Keratinocyte (primary cell): ENCODE results near the gene TENM3. TPM values are rescaled to one million over a fixed set of nuclear protein-coding genes. Genes with fewer than 3 reads are reported as not detected.
"Not testable (repeated sequence)": the region's sequence is repeated elsewhere in the genome, so short reads cannot be mapped to it uniquely, and the experiment has no call there.

Experiments used
- DNase-seq: peaks from one replicate; pipeline ENCODE4 v3.0.0-alpha.2; 2011; ENCODE audit warnings: low read depth, missing footprints, low spot score
- FAIRE-seq: peaks from 2 replicates; lab custom pipeline; 2011; peaks lifted over from hg19 to GRCh38; lab: Jason Lieb, UNC
- H2AFZ ChIP-seq: 2 replicates; pipeline ENCODE4 v1.6.0; 2012; ENCODE audit warnings: low read length, control low read depth, inconsistent platforms; ENCODE audit not compliant: control insufficient read depth
- H3K27ac ChIP-seq: 2 replicates; pipeline ENCODE4 v1.5.1; 2011; ENCODE audit warnings: low read length; ENCODE audit not compliant: control insufficient read depth, insufficient read depth
- H3K27me3 ChIP-seq: 3 replicates; pipeline ENCODE4 v1.6.0; 2011; ENCODE audit warnings: low read length; ENCODE audit not compliant: control insufficient read depth, insufficient read depth; ENCODE audit errors: extremely low read depth
- H3K36me3 ChIP-seq, 2 experiments: 2 replicates in 1 of 2; 3 replicates in 1 of 2; pipeline ENCODE4 v1.5.1; 2011; ENCODE audit warnings: low read length in 2 of 2, mild to moderate bottlenecking in 1 of 2; ENCODE audit not compliant: control insufficient read depth in 2 of 2, insufficient read depth in 2 of 2; ENCODE audit errors: extremely low read depth in 1 of 2
- H3K4me1 ChIP-seq: 3 replicates; pipeline ENCODE4 v1.5.1; 2011; ENCODE audit warnings: low read length; ENCODE audit not compliant: control insufficient read depth, insufficient read depth; ENCODE audit errors: extremely low read depth
- H3K4me2 ChIP-seq: 3 replicates; pipeline ENCODE4 v1.6.0; 2011; ENCODE audit warnings: low read depth, low read length; ENCODE audit not compliant: control insufficient read depth, insufficient read depth; ENCODE audit errors: extremely low read depth
- H3K4me3 ChIP-seq, 3 experiments: fragments of 200-600 bp in 1 of 3; sonication (generic) in 1 of 3; 2 replicates in 2 of 3; 3 replicates in 1 of 3; pipeline ENCODE4 v1.5.1; 2011 to 2016; ENCODE audit warnings: low read length in 3 of 3, mild to moderate bottlenecking in 3 of 3, control low read depth in 2 of 3, inconsistent platforms in 1 of 3, low read depth in 1 of 3, mixed read lengths in 1 of 3, mixed run types in 1 of 3, moderate library complexity in 1 of 3; ENCODE audit not compliant: control insufficient read depth in 2 of 3, insufficient read depth in 2 of 3; ENCODE audit errors: extremely low read depth in 1 of 3
- H3K79me2 ChIP-seq: 2 replicates; pipeline ENCODE4 v1.6.0; 2012; ENCODE audit warnings: low read length; ENCODE audit not compliant: control insufficient read depth, insufficient read depth
- H3K9ac ChIP-seq: 3 replicates; pipeline ENCODE4 v1.6.0; 2011; ENCODE audit warnings: low read length; ENCODE audit not compliant: control insufficient read depth, insufficient read depth; ENCODE audit errors: extremely low read depth
- H3K9me1 ChIP-seq: 3 replicates; pipeline ENCODE4 v1.6.0; 2011; ENCODE audit warnings: low read length; ENCODE audit not compliant: control insufficient read depth, insufficient read depth; ENCODE audit errors: extremely low read depth
- H3K9me3 ChIP-seq: 2 replicates; pipeline ENCODE4 v1.5.1; 2012; ENCODE audit warnings: low read depth, low read length; ENCODE audit not compliant: control insufficient read depth
- H4K20me1 ChIP-seq: 3 replicates; pipeline ENCODE4 v1.6.0; 2011; ENCODE audit warnings: low read length; ENCODE audit not compliant: control insufficient read depth, insufficient read depth; ENCODE audit errors: extremely low read depth
- CTCF ChIP-seq, 3 experiments: IDR thresholded peaks in 1 of 3; conservative IDR thresholded peaks in 1 of 3; optimal IDR thresholded peaks in 1 of 3; 2 replicates in 2 of 3; 3 replicates in 1 of 3; pipeline versions ENCODE3 to v1.5.1; 2011; ENCODE audit warnings: low read length in 3 of 3, mild to moderate bottlenecking in 3 of 3, moderate library complexity in 2 of 3, control low read depth in 1 of 3, inconsistent platforms in 1 of 3; ENCODE audit not compliant: insufficient read depth in 2 of 3; ENCODE audit errors: extremely low read depth in 1 of 3
- EZH2 ChIP-seq: IDR thresholded peaks from one replicate; pipeline ENCODE4 v1.6.1; 2012; ENCODE audit warnings: inconsistent platforms, mild to moderate bottlenecking, low read length, moderate library complexity
- dilution Hi-C: fragments of 300-500 bp; cut with MboI; formaldehyde crosslinking; loops from one replicate; pipeline ENCODE4 v1.7.0; 2020; ENCODE audit warnings: low sequenced_read_pairs; ENCODE audit not compliant: extremely low pct_ligation_motif_present
- polyA plus RNA-seq, 5 experiments: library from polyadenylated mRNA; depleted of rRNA in 3 of 5; stranded (reverse) in 3 of 5; stranded (forward) in 1 of 5; unstranded in 1 of 5; fragments of >200 nt; gene quantifications; 1 replicate in 1 of 5; 2 replicates in 3 of 5; 3 replicates in 1 of 5; pipeline versions ENCODE4 v1.2.1 to v1.2.3, GENCODE V29; 2011 to 2012; ENCODE audit warnings: missing spikeins in 2 of 5, low read depth in 1 of 5, low replicate concordance in 1 of 5

Gene TENM3
- polyA plus RNA-seq, 1 donor (not counting 4 experiments of a cell fraction or from before 2014, with no cell fraction given): 17.0 TPM

- Histone ChIP-seq H3K9ac (no peak overlapping the region), H3K9me1 (no peaks in the 10 kb centered on the region), H3K4me3 (no peak overlapping the region), H3K27ac (no peak overlapping the region), H3K79me2 (no peaks in the 10 kb centered on the region), H3K9me3 (no peaks in the 10 kb centered on the region), H3K4me1 (no peaks in the 10 kb centered on the region), H3K36me3 (no peaks in the 10 kb centered on the region), H3K4me2 (no peak overlapping the region), H4K20me1 (no peaks in the 10 kb centered on the region), H2AFZ (no peak overlapping the region), H3K27me3 (no peaks in the 10 kb centered on the region)
- FAIRE-seq (no peak), DNase-seq (no peak)
- TF ChIP-seq CTCF (optimal IDR thresholded peaks at IDR 0.05 in 1 of 3, IDR thresholded peaks at IDR 0.05 in 1 of 3, conservative IDR thresholded peaks at IDR 0.05 in 1 of 3; ENCODE audit: extremely low read depth in 1 of 3, insufficient read depth in 2 of 3, low read length in 3 of 3) (no peak), EZH2 (no peak)
- dilution Hi-C loops: no loop called here
Observed at GRCh38 chr4:182385897-182386296, 142.7 kb downstream of the TENM3 start.

- H3K4me3 ChIP-seq, H3K79me2 ChIP-seq, H2AFZ ChIP-seq, H4K20me1 ChIP-seq, H3K9me3 ChIP-seq, H3K36me3 ChIP-seq, H3K4me1 ChIP-seq, H3K9ac ChIP-seq, H3K27me3 ChIP-seq, H3K9me1 ChIP-seq, DNase-seq, H3K27ac ChIP-seq, FAIRE-seq, H3K4me2 ChIP-seq, dilution Hi-C loops: not testable (repeated sequence)
Observed at GRCh38 chr4:182386576-182386975, 143.4 kb downstream of the TENM3 start.

- dilution Hi-C loops: no loop called here
Observed at GRCh38 chr4:182391111-182391684, 148.0 kb downstream of the TENM3 start.

More at GRCh38 chr4:182391111-182391684, 148.0 kb downstream of the TENM3 start:
- no peak overlapping the region for H3K4me2 ChIP-seq
- H3K9ac ChIP-seq: no peak overlapping the region
- no peak overlapping the region for H3K4me3 ChIP-seq
- H3K4me1 ChIP-seq: no peaks in the 10 kb centered on the region
- H3K9me3 ChIP-seq: no peaks in the 10 kb centered on the region
- no peaks in the 10 kb centered on the region for H3K79me2 ChIP-seq
- no peaks in the 10 kb centered on the region for H3K36me3 ChIP-seq
- no peaks in the 10 kb centered on the region for H3K9me1 ChIP-seq
- no peaks in the 10 kb centered on the region for H4K20me1 ChIP-seq
- no peak overlapping the region for H3K27ac ChIP-seq
- H2AFZ ChIP-seq: no peak overlapping the region
- no peak for DNase-seq
- no peak for FAIRE-seq
- TF ChIP-seq CTCF (optimal IDR thresholded peaks at IDR 0.05 in 1 of 3, IDR thresholded peaks at IDR 0.05 in 1 of 3, conservative IDR thresholded peaks at IDR 0.05 in 1 of 3; ENCODE audit: extremely low read depth in 1 of 3, insufficient read depth in 2 of 3, low read length in 3 of 3): no peak
- no peak for TF ChIP-seq EZH2
- H3K27me3 ChIP-seq: no peaks in the 10 kb centered on the region
